Measurements from ENCODE around the gene PACSIN2.
"Not testable (repeated sequence)": the region's sequence is repeated elsewhere in the genome, so short reads cannot be mapped to it uniquely, and the experiment has no call there.

The PACSIN2 gene

GRCh38 chr22:42963231-42963595 lies 51.7 kb downstream of the PACSIN2 start:
- no peak for DNase-seq

- DNase-seq: no peak
Measured at GRCh38 chr22:42962295-42963230, 52.4 kb downstream of the PACSIN2 start.

GRCh38 chr22:42961810-42962209 lies 53.1 kb downstream of the PACSIN2 start:
- DNase-seq: no peak

GRCh38 chr22:42961400-42961690 lies 53.6 kb downstream of the PACSIN2 start:
- DNase-seq: not testable (repeated sequence)

GRCh38 chr22:42960531-42961399 lies 54.2 kb downstream of the PACSIN2 start:
- DNase-seq: no peak

GRCh38 chr22:42959576-42960509 lies 55.1 kb downstream of the PACSIN2 start:
- no peak for DNase-seq

- no peak for DNase-seq
Measured at GRCh38 chr22:42958937-42959336, 56.0 kb downstream of the PACSIN2 start.

- no peak for DNase-seq
Measured at GRCh38 chr22:42957958-42958357, 57.0 kb downstream of the PACSIN2 start.

- no peak for DNase-seq
Measured at GRCh38 chr22:42957544-42957943, 57.4 kb downstream of the PACSIN2 start.

GRCh38 chr22:42955848-42956247 lies 59.1 kb downstream of the PACSIN2 start:
- no peak for DNase-seq

- no peak for DNase-seq
Measured at GRCh38 chr22:42955087-42955635, 59.8 kb downstream of the PACSIN2 start.

GRCh38 chr22:42953751-42954150 lies 61.2 kb downstream of the PACSIN2 start:
- DNase-seq: not testable (repeated sequence)

GRCh38 chr22:42951093-42951710 lies 63.7 kb downstream of the PACSIN2 start:
- no peak for DNase-seq

- no peak for DNase-seq
Measured at GRCh38 chr22:42950281-42950680, 64.7 kb downstream of the PACSIN2 start.

- DNase-seq: no peak
Measured at GRCh38 chr22:42949159-42949558, 65.8 kb downstream of the PACSIN2 start.

- no peak for DNase-seq
Measured at GRCh38 chr22:42948294-42948693, 66.7 kb downstream of the PACSIN2 start.

- DNase-seq: no peak
Measured at GRCh38 chr22:42947211-42947990, 67.5 kb downstream of the PACSIN2 start.

- no peak for DNase-seq
Measured at GRCh38 chr22:42946546-42947198, 68.3 kb downstream of the PACSIN2 start.

GRCh38 chr22:42945736-42946135 lies 69.2 kb downstream of the PACSIN2 start:
- DNase-seq: no peak

- DNase-seq: no peak
Measured at GRCh38 chr22:42945027-42945426, 69.9 kb downstream of the PACSIN2 start.

GRCh38 chr22:42944409-42944808 lies 70.5 kb downstream of the PACSIN2 start:
- DNase-seq: no peak
